CD4-positive, alpha-beta T cell treated with Interleukin-17A for 1 hour (primary cell): ENCODE measurements around the gene CPAMD8.
"Not testable (repeated sequence)": the region's sequence is repeated elsewhere in the genome, so short reads cannot be mapped to it uniquely, and the experiment has no call there.

Experiments used
- DNase-seq: peaks from one replicate; pipeline ENCODE4 v3.0.0-alpha.2; 2020

Gene CPAMD8

DNA sequence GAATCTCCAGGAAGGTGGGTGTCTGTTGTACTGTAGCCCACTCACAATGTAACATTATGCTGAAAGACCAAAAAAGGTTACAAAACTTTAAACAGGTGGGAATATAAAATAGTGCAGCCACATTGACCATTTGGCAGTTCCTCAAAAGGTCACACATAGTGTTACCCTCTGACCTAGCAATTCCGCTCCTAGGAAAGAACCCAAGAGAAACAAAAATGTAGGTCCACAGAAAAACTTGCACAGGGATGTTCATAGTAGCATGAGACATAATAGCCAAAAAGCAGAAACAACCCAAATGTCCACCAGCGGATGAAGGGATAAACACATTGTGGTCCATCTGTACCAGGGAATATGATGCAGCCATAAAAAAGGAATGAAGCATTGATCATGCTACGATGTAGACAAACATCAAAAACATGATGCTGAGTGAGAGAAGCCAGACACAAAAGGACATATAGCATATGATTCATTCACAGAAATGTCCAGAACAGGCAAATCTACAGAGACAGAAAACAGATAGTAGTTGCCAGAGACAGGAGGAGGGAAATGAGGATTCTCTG, 27.9 kb downstream of the CPAMD8 start:
- no peak for DNase-seq

DNA sequence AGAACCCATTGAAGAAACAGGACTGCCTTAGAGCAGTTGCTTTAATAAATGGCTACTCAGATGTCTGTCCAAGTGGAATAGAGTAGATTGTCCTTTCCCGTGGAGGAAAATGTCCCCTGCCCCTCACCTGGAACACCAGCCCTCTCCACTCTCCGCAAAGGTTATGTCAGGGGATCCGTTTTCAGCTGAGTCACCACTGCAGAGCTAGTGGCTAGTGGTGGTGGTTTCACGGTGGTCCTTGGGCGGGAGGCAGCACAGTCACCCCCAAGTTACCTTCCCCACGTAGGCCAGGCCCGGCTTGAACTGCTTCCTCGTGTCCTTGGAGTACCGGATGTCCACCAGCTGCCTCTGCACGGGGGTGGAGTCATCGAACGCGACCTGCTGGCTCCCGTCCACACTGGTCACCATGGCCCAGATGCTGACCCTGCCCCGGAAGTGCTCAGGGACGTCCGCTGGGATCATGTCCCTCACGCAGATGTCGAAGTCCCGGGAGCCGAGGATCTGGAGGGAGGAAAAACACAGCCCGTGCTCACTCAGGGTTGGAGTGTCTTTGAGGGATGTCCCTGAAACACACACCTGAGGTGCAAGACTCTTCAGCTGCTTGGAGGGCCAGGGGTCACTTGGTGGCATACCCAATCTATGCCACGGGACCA, 29.6 kb downstream of the CPAMD8 start:
- DNase-seq, result not testable (repeated sequence)

DNA sequence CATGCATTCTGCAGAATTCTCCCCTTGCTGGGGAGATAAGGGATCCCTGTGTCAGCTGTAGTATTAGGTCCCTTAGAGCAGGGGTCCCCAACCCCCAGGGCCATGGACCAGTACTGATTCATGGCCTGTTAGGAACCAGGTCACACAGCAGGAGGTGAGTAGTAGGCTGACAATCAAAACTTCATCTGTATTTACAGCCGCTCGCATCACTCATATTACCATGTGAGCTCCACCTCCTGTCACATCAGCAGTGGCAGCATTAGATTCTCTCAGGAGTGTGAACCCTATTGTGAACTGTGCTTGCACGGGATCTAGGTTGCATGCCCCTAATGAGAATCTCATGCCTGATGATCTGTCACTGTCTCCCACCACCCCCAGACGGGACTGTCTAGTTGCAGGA, 37.9 kb downstream of the CPAMD8 start:
- no peak for DNase-seq

- DNase-seq, result no peak
These were observed 41.2 kb downstream of the CPAMD8 start for GRCh38 chr19:16985403-16985802.

GRCh38 chr19:16982586-16982985, 44.0 kb downstream of the CPAMD8 start:
- not testable (repeated sequence) for DNase-seq

DNA sequence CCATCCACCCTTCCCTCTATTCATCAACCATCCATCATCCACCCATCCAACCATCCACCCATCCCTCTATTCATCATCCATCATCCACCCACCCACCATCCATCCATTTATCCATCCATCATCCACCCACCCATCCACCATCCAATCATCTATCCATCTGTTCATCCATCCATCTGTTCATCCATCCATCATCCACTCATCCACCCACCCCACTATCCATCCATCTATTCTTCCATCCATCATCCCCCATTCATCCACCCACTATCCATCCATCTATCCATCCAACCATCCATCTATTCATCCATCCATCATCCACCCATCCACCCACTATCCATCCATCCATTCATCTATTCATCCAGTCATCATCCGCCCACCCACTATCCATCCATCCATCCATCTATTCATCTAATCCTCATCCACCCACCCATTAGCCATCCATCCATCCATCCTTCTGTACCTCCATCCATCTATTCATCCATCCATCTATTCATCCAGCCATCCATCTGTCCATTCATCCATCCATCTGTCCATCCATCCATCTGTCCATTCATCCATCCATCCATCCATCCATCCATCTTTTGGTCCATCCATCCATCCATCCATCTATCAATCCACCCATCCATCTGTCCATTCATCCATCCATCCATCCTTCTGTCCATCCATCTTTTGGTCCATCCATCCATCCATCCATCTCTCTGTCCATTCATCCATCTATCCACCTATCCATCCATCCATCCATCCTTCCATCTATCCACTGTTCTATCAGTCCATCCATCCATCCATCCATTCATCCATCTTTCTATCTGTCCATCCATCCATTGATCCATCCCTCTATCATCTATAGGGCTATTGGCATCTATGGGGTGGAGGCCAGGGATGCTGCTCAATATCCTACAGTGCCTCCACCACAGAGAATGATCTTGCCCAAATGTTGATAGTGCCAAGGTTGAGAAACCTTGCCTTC, 47.5 kb downstream of the CPAMD8 start:
- DNase-seq, result no peak

- DNase-seq, result no peak
These were observed 48.5 kb downstream of the CPAMD8 start for GRCh38 chr19:16978156-16978555.

DNA sequence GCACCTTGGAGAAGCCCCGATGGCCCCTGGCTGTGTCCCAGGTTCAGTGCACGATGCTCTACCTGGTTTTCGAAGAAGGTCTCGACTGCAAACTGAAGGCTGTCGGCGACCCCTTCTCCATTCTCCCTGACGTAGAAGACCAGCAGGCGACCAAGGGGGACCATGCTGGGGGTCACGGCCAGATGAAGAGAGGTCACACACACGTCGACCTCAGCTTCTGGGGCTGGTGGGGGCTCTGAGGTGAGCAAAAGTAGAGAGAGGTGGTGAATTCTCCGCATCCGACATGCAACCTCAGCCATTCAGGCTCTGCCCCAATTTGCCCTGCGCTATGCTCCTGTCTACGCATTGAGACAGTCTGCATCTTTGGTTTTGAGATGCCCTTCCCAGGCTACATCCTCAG, 49.3 kb downstream of the CPAMD8 start:
- no peak for DNase-seq

DNA sequence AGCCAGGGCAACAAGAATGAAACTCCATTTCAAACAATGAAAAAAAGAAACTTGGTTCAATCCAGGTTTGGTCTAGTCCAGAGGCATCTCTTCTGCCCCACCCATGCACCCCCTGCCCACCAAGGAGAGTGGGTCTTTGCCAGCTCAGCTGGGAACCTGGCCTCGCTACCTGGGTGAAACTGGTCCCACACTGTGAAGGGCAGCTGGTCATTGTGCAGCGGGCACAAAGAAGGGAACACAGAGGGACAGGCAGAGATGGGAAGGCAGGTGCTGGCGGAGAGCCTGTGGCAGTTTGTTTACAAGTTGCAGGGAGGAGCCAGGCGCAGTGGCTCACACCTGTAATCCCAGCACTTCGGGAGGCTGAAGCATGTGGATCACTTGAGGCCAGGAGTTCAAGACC, 50.2 kb downstream of the CPAMD8 start:
- no peak for DNase-seq

DNA sequence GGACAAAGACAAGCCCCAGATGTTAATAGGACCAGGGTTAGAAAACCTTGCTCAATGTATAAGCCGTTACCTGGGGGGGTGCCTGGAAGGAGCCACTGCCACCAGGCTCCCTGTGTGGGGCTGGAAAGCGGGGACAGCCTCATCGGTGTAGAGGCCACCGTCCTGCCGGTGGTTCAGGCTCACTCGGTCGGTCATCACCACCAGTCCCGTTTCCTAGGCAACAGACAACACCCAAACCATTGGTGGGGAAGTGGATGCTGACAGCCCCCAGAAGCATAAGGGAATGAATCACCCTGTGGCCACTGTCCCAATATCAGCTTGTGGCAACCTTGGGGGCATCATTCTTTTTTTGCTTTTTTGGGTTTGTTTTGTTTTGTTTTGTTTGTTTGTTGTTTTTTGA, 55.8 kb downstream of the CPAMD8 start:
- DNase-seq, result no peak

GRCh38 chr19:16969135-16969534, 57.5 kb downstream of the CPAMD8 start:
- DNase-seq, result no peak

- DNase-seq, result not testable (repeated sequence)
These were observed 65.4 kb downstream of the CPAMD8 start for GRCh38 chr19:16960996-16961822.

GRCh38 chr19:16958277-16958676, 68.3 kb downstream of the CPAMD8 start:
- not testable (repeated sequence) for DNase-seq

DNA sequence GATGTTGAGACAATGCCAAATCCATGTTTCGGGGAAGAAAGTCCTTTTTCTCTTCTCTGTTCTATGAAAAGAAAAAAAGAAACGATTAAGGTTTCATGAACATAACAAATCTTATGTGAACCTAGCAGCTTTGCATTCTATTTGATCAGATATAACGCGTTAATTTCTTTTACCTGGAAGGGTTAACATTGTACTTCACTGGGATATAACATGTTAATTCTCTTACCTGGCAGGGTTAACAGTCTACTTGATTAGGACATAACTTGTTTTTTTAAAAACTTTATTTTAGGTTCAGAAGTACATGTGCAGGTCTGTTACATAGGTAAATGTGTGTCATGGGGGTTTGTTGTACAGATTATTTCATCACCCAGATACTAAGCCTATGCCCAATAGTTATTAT, 68.8 kb downstream of the CPAMD8 start:
- no peak for DNase-seq

- DNase-seq, result no peak
These were observed 69.4 kb downstream of the CPAMD8 start for GRCh38 chr19:16957151-16957701.

GRCh38 chr19:16955161-16955560, 71.4 kb downstream of the CPAMD8 start:
- no peak for DNase-seq

GRCh38 chr19:16952046-16952445, 74.6 kb downstream of the CPAMD8 start:
- DNase-seq, result no peak

DNA sequence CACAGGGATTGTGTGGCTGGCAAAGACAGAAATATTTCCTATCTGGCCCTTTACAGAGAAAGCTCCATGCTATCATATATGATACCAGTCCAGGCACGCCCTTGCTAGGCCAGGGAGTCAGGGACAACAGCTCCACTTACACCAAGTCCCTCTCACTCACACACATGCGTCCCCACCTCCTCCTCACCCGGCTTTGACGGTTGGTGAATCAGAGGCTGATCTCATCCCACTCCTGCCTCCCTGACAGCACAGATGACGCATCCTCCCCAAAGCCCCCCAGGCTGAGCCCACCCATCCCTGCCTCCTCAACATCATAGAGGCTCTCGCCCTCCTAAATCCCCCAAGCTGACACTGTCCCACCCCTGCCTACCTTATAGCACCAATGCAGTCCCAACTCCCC, 75.1 kb downstream of the CPAMD8 start:
- DNase-seq, result no peak

- DNase-seq, result no peak
These were observed 77.0 kb downstream of the CPAMD8 start for GRCh38 chr19:16949496-16950023.

- no peak for DNase-seq
These were observed 79.4 kb downstream of the CPAMD8 start for GRCh38 chr19:16946951-16947940.
